ENCODE results near the gene PTPRM. TPM values are rescaled to one million over a fixed set of nuclear protein-coding genes. Genes with fewer than 3 reads are reported as not detected.

PTPRM gene
- total RNA-seq, 1 experiment from 2014 or later, result not detected

DNA sequence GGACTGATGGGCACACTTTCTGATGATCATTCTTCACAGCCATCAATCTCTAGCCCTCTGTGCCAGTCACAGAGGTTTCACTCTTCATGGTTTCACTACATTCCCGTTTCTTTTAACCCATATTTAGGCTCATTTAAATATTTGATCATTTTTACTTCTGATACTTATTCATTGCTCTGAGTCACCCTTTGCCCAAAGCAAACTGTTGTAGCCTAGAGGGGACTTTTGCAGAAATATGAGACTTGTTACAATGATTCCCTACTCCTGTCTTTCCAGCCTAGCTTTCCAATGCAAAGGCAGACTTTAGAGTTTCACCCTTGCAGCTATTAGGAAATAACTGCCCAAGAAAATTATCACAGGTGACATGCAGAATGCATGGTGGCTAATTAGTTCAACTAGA lies 444.2 kb downstream of the PTPRM start:
- Histone ChIP-seq H3K27ac (ENCODE audit: low read depth, low read length, poor library complexity, severe bottlenecking) (no peak overlapping the region), H3K9me3 (ENCODE audit: low read depth, low read length, poor library complexity, severe bottlenecking) (peaks cover 6% of the 10 kb centered on the region), H3K4me3 (ENCODE audit: low read depth, low read length, poor library complexity, severe bottlenecking) (no peak overlapping the region), H3K36me3 (ENCODE audit: insufficient read depth, low read length, poor library complexity, severe bottlenecking) (no peaks in the 10 kb centered on the region), H3K4me1 (ENCODE audit: insufficient read depth, low read length, poor library complexity, severe bottlenecking) (no peaks in the 10 kb centered on the region), H3K27me3 (replicated peaks; ENCODE audit: insufficient read depth, low read depth, low read length, poor library complexity) (no peaks in the 10 kb centered on the region)
- no peak for DNase-seq (ENCODE audit: low spot score)
- no peak for TF ChIP-seq EZH2 (IDR thresholded peaks at IDR 0.05; ENCODE audit: borderline replicate concordance, low read depth, low read length, poor library complexity, severe bottlenecking)
- TF ChIP-seq CTCF (conservative IDR thresholded peaks at IDR 0.05; ENCODE audit: low read depth, low read length), result no peak
- no TSS peak for BruUV-seq (replicated peaks)
- ChIA-PET CTCF (no interaction called here), POLR2A (ENCODE audit: low non-redundant PET) (no interaction called here)
- intact Hi-C loops (cut with micrococcal nuclease; ENCODE audit: unreplicated experiment), result no loop called here

GRCh38 chr18:8011906-8012305 lies 444.8 kb downstream of the PTPRM start:
- H3K4me1 ChIP-seq (ENCODE audit: insufficient read depth, low read length, poor library complexity, severe bottlenecking), result no peaks in the 10 kb centered on the region
- ChIA-PET CTCF (no interaction called here), POLR2A (ENCODE audit: low non-redundant PET) (no interaction called here)
- intact Hi-C loops (cut with micrococcal nuclease; ENCODE audit: unreplicated experiment), result no loop called here
- no TSS peak for BruUV-seq (replicated peaks)
- TF ChIP-seq EZH2 (IDR thresholded peaks at IDR 0.05; ENCODE audit: borderline replicate concordance, low read depth, low read length, poor library complexity, severe bottlenecking), result no peak
- no peak for TF ChIP-seq CTCF (conservative IDR thresholded peaks at IDR 0.05; ENCODE audit: low read depth, low read length)
- no peaks in the 10 kb centered on the region for H3K27me3 ChIP-seq (replicated peaks; ENCODE audit: insufficient read depth, low read depth, low read length, poor library complexity)
- no peak for DNase-seq (ENCODE audit: low spot score)
- H3K4me3 ChIP-seq (ENCODE audit: low read depth, low read length, poor library complexity, severe bottlenecking), result no peak overlapping the region
- peaks cover 6% of the 10 kb centered on the region for H3K9me3 ChIP-seq (ENCODE audit: low read depth, low read length, poor library complexity, severe bottlenecking)
- no peaks in the 10 kb centered on the region for H3K36me3 ChIP-seq (ENCODE audit: insufficient read depth, low read length, poor library complexity, severe bottlenecking)
- H3K27ac ChIP-seq (ENCODE audit: low read depth, low read length, poor library complexity, severe bottlenecking), result no peak overlapping the region

DNA sequence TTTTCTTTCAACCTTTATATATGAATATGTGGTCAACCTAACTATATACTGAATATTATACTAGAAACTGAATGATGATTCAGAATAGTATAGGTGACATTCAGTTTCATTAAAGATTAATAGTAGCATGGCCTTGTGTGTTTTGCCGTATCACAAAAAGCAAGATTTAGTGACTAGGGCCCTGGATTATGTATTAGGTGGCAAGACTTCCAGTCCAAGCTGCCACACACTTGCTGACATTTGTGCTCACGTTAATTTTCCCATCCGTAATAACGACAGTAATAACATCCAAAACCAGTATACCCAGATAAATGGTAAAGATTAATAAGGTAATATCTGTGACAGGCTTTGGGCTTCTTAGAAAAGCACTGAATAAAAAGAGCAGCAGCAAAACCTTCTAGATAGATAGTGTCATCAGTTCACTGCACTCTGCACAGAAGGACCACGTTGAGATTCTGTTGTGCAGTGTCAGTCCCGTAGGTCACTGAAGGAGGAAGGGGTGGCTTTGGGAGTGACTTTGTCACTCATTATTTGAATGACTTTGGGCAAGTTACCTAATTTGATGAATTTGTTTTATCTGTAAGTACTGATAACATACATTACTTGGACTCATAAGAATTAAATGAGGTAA lies 451.7 kb downstream of the PTPRM start:
- Histone ChIP-seq H3K27ac (ENCODE audit: low read depth, low read length, poor library complexity, severe bottlenecking) (no peak overlapping the region), H3K9me3 (ENCODE audit: low read depth, low read length, poor library complexity, severe bottlenecking) (no peaks in the 10 kb centered on the region), H3K4me3 (ENCODE audit: low read depth, low read length, poor library complexity, severe bottlenecking) (no peak overlapping the region), H3K36me3 (ENCODE audit: insufficient read depth, low read length, poor library complexity, severe bottlenecking) (no peaks in the 10 kb centered on the region), H3K27me3 (replicated peaks; ENCODE audit: insufficient read depth, low read depth, low read length, poor library complexity) (no peaks in the 10 kb centered on the region), H3K4me1 (ENCODE audit: insufficient read depth, low read length, poor library complexity, severe bottlenecking) (no peaks in the 10 kb centered on the region)
- ChIA-PET POLR2A (ENCODE audit: low non-redundant PET) (no interaction called here), CTCF (no interaction called here)
- intact Hi-C loops (cut with micrococcal nuclease; ENCODE audit: unreplicated experiment), result no loop called here
- no peak for DNase-seq (ENCODE audit: low spot score)
- TF ChIP-seq EZH2 (IDR thresholded peaks at IDR 0.05; ENCODE audit: borderline replicate concordance, low read depth, low read length, poor library complexity, severe bottlenecking), result no peak
- BruUV-seq (replicated peaks), result no TSS peak

DNA sequence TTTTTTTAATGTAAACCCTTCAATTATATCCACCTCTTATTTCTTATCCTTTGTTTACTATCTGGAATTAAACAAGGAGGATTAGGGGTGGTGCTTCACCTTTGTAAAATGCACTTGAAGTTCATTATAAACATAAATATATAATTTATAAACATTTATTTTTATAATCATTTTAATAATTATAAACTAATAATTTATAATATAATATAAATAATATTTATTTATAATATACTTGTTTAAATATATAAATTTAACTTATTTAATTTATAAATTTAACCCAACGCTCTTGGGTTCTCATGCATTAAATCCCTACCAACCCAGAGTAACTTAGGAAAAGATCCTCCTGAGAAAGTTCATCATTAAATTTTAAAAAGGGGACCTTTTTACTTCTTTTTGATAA lies 452.5 kb downstream of the PTPRM start:
- Histone ChIP-seq H3K9me3 (ENCODE audit: low read depth, low read length, poor library complexity, severe bottlenecking) (no peaks in the 10 kb centered on the region), H3K4me1 (ENCODE audit: insufficient read depth, low read length, poor library complexity, severe bottlenecking) (no peaks in the 10 kb centered on the region), H3K27ac (ENCODE audit: low read depth, low read length, poor library complexity, severe bottlenecking) (no peak overlapping the region), H3K4me3 (ENCODE audit: low read depth, low read length, poor library complexity, severe bottlenecking) (no peak overlapping the region), H3K27me3 (replicated peaks; ENCODE audit: insufficient read depth, low read depth, low read length, poor library complexity) (no peaks in the 10 kb centered on the region), H3K36me3 (ENCODE audit: insufficient read depth, low read length, poor library complexity, severe bottlenecking) (no peaks in the 10 kb centered on the region)
- intact Hi-C loops (cut with micrococcal nuclease; ENCODE audit: unreplicated experiment), result no loop called here
- no peak for TF ChIP-seq CTCF (conservative IDR thresholded peaks at IDR 0.05; ENCODE audit: low read depth, low read length)
- TF ChIP-seq EZH2 (IDR thresholded peaks at IDR 0.05; ENCODE audit: borderline replicate concordance, low read depth, low read length, poor library complexity, severe bottlenecking), result no peak
- BruUV-seq (replicated peaks), result no TSS peak
- no peak for DNase-seq (ENCODE audit: low spot score)
- POLR2A ChIA-PET (ENCODE audit: low non-redundant PET), result no interaction called here
- CTCF ChIA-PET, result no interaction called here
